ENCODE data around the gene CCRL2.

The CCRL2 gene

DNA sequence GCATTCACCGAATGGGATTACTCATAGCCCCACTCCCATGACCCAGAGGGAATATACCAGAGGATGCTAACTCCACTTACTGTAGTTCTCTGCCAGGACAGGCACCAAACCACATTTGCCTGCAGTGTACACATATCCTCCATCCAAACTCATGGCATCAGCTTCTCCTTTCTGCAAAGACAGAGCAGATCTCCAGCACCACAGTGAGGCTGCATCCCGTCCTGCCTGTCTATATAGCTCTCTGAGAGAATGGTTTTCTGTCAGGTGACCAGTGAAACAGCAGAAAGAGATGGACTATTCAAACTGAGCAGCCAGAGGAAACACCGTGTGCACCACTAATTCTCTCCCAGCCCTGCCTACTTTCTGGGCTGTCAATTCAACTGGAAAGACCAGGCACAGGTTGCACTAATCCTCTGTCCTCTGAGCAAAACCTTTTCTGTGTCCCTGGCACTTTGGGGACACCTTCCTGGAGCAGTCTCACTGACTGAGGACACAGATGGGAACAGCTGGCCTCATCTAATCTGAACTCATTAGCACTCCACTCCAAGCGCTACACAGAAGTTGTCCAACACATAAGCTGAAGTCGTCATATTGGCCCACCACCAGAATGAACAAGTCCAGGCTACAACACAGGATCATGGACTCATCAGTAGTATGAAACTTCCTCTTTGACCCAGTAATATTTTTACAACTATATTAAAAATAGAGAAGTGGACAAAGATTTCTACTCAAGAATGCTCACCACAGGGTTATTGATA lies 40.3 kb downstream of the CCRL2 start:
- peaks cover 8% of the 10 kb centered on the region for H3K27me3 Mint-ChIP-seq (ENCODE audit: low read depth, poor library complexity)
- no peaks in the 10 kb centered on the region for H3K9me3 Mint-ChIP-seq
- no peak for TF ChIP-seq CTCF (IDR thresholded peaks at IDR 0.05)
- DNase-seq: no peak
- no peak overlapping the region for H3K27ac Mint-ChIP-seq
- H3K4me1 Mint-ChIP-seq: no peaks in the 10 kb centered on the region
- H3K4me3 Mint-ChIP-seq: no peak overlapping the region
- no peaks in the 10 kb centered on the region for H3K36me3 Mint-ChIP-seq (ENCODE audit: low read depth)

- no peak overlapping the region for H3K4me3 Mint-ChIP-seq
- H3K27ac Mint-ChIP-seq: no peak overlapping the region
- peaks cover 19% of the 10 kb centered on the region for H3K27me3 Mint-ChIP-seq (ENCODE audit: low read depth, poor library complexity)
- H3K4me1 Mint-ChIP-seq: no peaks in the 10 kb centered on the region
- no peak for TF ChIP-seq CTCF (IDR thresholded peaks at IDR 0.05)
- no peaks in the 10 kb centered on the region for H3K9me3 Mint-ChIP-seq
- no peak for DNase-seq
- no peaks in the 10 kb centered on the region for H3K36me3 Mint-ChIP-seq (ENCODE audit: low read depth)
These were observed 41.7 kb downstream of the CCRL2 start for GRCh38 chr3:46448721-46449120.

DNA sequence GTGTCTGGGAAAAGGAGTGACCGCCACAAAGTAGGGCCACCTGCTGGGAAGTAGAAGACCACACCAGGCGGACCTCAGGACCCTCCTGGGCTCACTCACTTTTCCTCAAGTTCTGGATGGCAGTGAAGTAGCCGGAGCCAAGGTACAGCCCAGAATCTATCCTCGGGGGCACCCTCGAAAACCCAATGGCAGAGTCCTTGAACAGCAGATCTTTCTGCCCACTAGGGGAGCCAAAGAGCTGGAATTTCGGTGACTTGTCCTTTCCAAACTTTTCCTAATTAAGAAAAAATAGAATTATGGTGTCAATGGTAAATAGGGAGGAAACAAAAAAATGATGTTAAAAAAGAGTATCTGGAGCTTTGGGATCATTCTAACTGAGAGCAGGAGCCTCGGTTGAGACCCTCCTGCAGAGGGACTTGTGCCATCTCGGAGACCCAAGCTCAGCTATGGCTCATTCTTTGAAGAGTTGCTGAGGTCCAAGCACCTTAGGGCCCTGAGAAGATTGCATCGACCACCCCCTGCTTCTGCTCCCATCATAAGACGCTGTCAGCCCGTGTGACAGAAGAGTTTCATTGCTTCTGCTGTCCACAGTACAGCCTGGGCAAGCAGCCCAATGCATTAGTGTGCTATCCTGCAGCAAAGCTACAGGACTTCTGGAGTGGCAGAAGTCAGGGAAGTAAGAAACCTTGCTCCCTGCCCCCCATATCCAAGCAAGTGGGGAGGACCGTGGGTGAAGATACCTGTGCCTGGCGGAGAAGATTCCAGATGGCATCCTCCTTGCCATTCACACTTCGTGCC lies 42.9 kb downstream of the CCRL2 start:
- no peaks in the 10 kb centered on the region for H3K9me3 Mint-ChIP-seq

DNA sequence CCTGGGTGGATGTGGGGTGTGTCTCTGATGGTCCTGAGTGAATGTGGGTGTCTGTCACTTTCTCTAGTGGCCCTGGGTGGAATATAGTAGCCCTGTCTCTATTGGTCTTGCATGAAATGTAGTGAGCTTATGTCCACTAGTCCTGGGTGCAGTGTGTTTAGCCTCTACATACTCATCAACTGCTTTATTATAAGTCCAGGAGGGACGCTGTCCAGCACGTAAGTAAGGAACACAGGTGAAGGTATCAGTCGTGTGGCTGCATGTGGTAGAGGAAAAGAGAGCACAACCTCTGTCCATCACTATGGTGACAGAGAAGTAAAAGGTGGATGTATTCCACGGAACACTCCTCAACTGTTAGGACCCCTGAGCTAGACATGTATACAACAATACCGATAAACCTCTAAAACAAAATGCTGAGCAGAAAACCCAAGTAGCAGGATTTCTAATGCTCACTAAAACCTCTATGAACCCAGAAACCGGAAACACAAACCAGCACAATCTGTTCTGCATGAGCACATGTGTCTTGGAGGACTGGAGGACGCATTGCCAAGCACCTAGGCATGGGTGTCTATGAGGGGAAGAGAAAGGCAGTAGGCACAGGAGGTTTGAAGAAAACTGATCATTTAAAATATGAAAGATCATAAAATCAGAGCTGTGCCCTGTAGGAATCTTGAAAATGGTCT lies 46.6 kb downstream of the CCRL2 start:
- TF ChIP-seq CTCF (IDR thresholded peaks at IDR 0.05): no peak

More for the DNA sequence above, 42.9 kb downstream of the CCRL2 start:
- peak; percentile 25 for DNase-seq
- H3K27ac Mint-ChIP-seq: no peak overlapping the region
- peak; percentile 58 for TF ChIP-seq CTCF (IDR thresholded peaks at IDR 0.05)
- peaks cover 25% of the 10 kb centered on the region for H3K27me3 Mint-ChIP-seq (ENCODE audit: low read depth, poor library complexity)
- H3K4me3 Mint-ChIP-seq: no peak overlapping the region
- no peaks in the 10 kb centered on the region for H3K4me1 Mint-ChIP-seq
- H3K36me3 Mint-ChIP-seq (ENCODE audit: low read depth): no peaks in the 10 kb centered on the region

GRCh38 chr3:46454209-46454595 lies 47.1 kb downstream of the CCRL2 start:
- DNase-seq: no peak
- Mint-ChIP-seq H3K27ac (no peak overlapping the region), H3K27me3 (ENCODE audit: low read depth, poor library complexity) (peaks cover 19% of the 10 kb centered on the region), H3K4me1 (no peaks in the 10 kb centered on the region), H3K4me3 (no peak overlapping the region), H3K36me3 (ENCODE audit: low read depth) (no peaks in the 10 kb centered on the region), H3K9me3 (no peaks in the 10 kb centered on the region)
- no peak for TF ChIP-seq CTCF (IDR thresholded peaks at IDR 0.05)

More for the DNA sequence above, 46.6 kb downstream of the CCRL2 start:
- Mint-ChIP-seq H3K27me3 (ENCODE audit: low read depth, poor library complexity) (peaks cover 19% of the 10 kb centered on the region), H3K36me3 (ENCODE audit: low read depth) (no peaks in the 10 kb centered on the region), H3K4me1 (no peaks in the 10 kb centered on the region), H3K9me3 (no peaks in the 10 kb centered on the region), H3K27ac (no peak overlapping the region), H3K4me3 (no peak overlapping the region)
- no peak for DNase-seq
